GM19240 (cell line): ENCODE data around the gene SYCE1.
A peak's percentile ranks its signal among the peaks of the same experiment; 100 is the strongest.
"Not testable (repeated sequence)": the region's sequence is repeated elsewhere in the genome, so short reads cannot be mapped to it uniquely, and the experiment has no call there.

Experiments
- DNase-seq: peaks from one replicate; pipeline ENCODE4 v3.0.0; 2011; ENCODE audit warnings: low spot score; ENCODE audit not compliant: insufficient read length

The SYCE1 gene

GRCh38 chr10:133559216-133559615 is 6.2 kb downstream of the SYCE1 start:
- DNase-seq, result no peak

- no peak for DNase-seq
Measured at GRCh38 chr10:133557381-133557780, 8.0 kb downstream of the SYCE1 start.

- no peak for DNase-seq
Measured at GRCh38 chr10:133555521-133555920, 9.9 kb downstream of the SYCE1 start.

GRCh38 chr10:133554600-133554999 is 10.8 kb downstream of the SYCE1 start:
- DNase-seq, result no peak

GRCh38 chr10:133544506-133544905 is 20.9 kb downstream of the SYCE1 start:
- no peak for DNase-seq

- not testable (repeated sequence) for DNase-seq
Measured at GRCh38 chr10:133541441-133541975, 23.9 kb downstream of the SYCE1 start.

GRCh38 chr10:133537546-133538545 is 27.5 kb downstream of the SYCE1 start:
- no peak for DNase-seq

- no peak for DNase-seq
Measured at GRCh38 chr10:133536198-133536597, 29.2 kb downstream of the SYCE1 start.

- DNase-seq, result no peak
Measured at GRCh38 chr10:133534417-133534816, 31.0 kb downstream of the SYCE1 start.

- DNase-seq, result no peak
Measured at GRCh38 chr10:133532871-133533270, 32.5 kb downstream of the SYCE1 start.

GRCh38 chr10:133530506-133530905 is 34.9 kb downstream of the SYCE1 start:
- DNase-seq, result no peak

GRCh38 chr10:133529576-133529946 is 35.8 kb downstream of the SYCE1 start:
- no peak for DNase-seq

GRCh38 chr10:133528845-133529575 is 36.4 kb downstream of the SYCE1 start:
- no peak for DNase-seq

- DNase-seq, result no peak
Measured at GRCh38 chr10:133528296-133528844, 37.0 kb downstream of the SYCE1 start.

GRCh38 chr10:133527771-133528271 is 37.6 kb downstream of the SYCE1 start:
- no peak for DNase-seq

GRCh38 chr10:133526957-133527588 is 38.3 kb downstream of the SYCE1 start, which contains the start of gene CYP2E1:
CYP2E1 (plus strand) TSS chr10:133527363; CDS start chr10:133527396, 33 bp downstream.
- no peak for DNase-seq

GRCh38 chr10:133525444-133525843 is 39.9 kb downstream of the SYCE1 start:
- DNase-seq, result no peak

- DNase-seq, result no peak
Measured at GRCh38 chr10:133523631-133524203, 41.7 kb downstream of the SYCE1 start.

GRCh38 chr10:133520193-133520738 is 45.1 kb downstream of the SYCE1 start:
- DNase-seq, result peak; percentile 61

GRCh38 chr10:133518517-133518916 is 46.9 kb downstream of the SYCE1 start:
- not testable (repeated sequence) for DNase-seq
